Brain microvascular endothelial cell (primary cell): ENCODE results near the gene MACROD2.

Source experiments
- DNase-seq: peaks from one replicate; pipeline ENCODE4 v3.0.0-alpha.2; 2020
- H3K27ac ChIP-seq: fragments of 250-450 bp; sonication (Bioruptor Pico); 2 replicates; pipeline ENCODE4 v1.5.1; 2020; ENCODE audit warnings: mild to moderate bottlenecking, moderate library complexity
- H3K27me3 ChIP-seq: fragments of 250-450 bp; sonication (Bioruptor Pico); replicated peaks from 2 replicates; pipeline ENCODE4 v1.5.1; 2020; ENCODE audit warnings: mild to moderate bottlenecking
- H3K36me3 ChIP-seq: fragments of 250-450 bp; sonication (Bioruptor Pico); replicated peaks from 2 replicates; pipeline ENCODE4 v1.5.1; 2020; ENCODE audit warnings: mild to moderate bottlenecking
- H3K4me3 ChIP-seq: 2 replicates; pipeline ENCODE4 v1.5.1; 2011; ENCODE audit warnings: low read depth, mild to moderate bottlenecking, control low read depth, low read length, moderate library complexity
- CTCF ChIP-seq: IDR thresholded peaks from 2 replicates; pipeline ENCODE4 v1.5.1; 2011; ENCODE audit warnings: low read depth, mild to moderate bottlenecking, moderate library complexity, low read length, control low read depth, inconsistent platforms; ENCODE audit errors: missing control alignments
- in situ Hi-C: cut with HindIII; loops from 2 replicates; pipeline ENCODE4 v1.10.0; 2017; ENCODE audit warnings: low sequenced_read_pairs, low pct_ligation_motif_present

The MACROD2 gene

GRCh38 chr20:15842872-15843271 lies 1847.6 kb downstream of the MACROD2 start:
- DNase-seq = no peak
- Histone ChIP-seq H3K27ac (no peak overlapping the region), H3K27me3 (no peaks in the 10 kb centered on the region), H3K4me3 (no peak overlapping the region), H3K36me3 (no peaks in the 10 kb centered on the region)
- TF ChIP-seq CTCF = no peak
- in situ Hi-C loops = no loop called here

GRCh38 chr20:15843777-15844176 lies 1848.5 kb downstream of the MACROD2 start:
- Histone ChIP-seq H3K4me3 (no peak overlapping the region), H3K27me3 (no peaks in the 10 kb centered on the region), H3K27ac (no peak overlapping the region), H3K36me3 (no peaks in the 10 kb centered on the region)
- no peak for TF ChIP-seq CTCF
- no peak for DNase-seq
- in situ Hi-C loops = no loop called here

GRCh38 chr20:15847196-15847784 lies 1852.0 kb downstream of the MACROD2 start:
- no peak for TF ChIP-seq CTCF
- Histone ChIP-seq H3K36me3 (no peaks in the 10 kb centered on the region), H3K27me3 (no peaks in the 10 kb centered on the region), H3K4me3 (no peak overlapping the region), H3K27ac (no peak overlapping the region)
- DNase-seq = no peak
- in situ Hi-C loops = no loop called here

DNA sequence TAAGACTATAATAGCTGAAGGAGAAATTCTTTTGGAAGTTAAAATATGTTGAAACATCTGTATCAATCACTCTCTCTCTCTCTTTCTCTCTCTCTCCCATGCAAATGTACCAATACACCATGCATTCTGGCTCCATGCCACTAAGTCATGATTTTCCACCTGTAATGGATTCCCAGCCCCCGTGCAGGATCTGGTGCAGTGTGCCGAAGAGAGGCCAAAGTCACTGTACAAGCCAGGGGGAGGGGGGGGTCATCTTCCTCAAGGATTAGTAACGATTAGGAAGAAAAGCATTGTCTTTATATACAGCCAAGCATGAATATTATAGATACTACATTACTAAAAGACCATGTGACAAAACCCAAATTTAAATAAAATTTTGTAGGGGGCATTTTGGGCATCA lies 1852.8 kb downstream of the MACROD2 start:
- Histone ChIP-seq H3K27ac (no peak overlapping the region), H3K36me3 (no peaks in the 10 kb centered on the region), H3K4me3 (no peak overlapping the region), H3K27me3 (no peaks in the 10 kb centered on the region)
- no peak for TF ChIP-seq CTCF
- DNase-seq = no peak
- in situ Hi-C loops = no loop called here

GRCh38 chr20:15848995-15849610 lies 1853.8 kb downstream of the MACROD2 start:
- Histone ChIP-seq H3K4me3 (no peak overlapping the region), H3K36me3 (no peaks in the 10 kb centered on the region), H3K27ac (no peak overlapping the region), H3K27me3 (no peaks in the 10 kb centered on the region)
- TF ChIP-seq CTCF = no peak
- in situ Hi-C loops = no loop called here
- no peak for DNase-seq
